GM19240 (cell line): ENCODE data around the gene FN1.
"Not testable (repeated sequence)": the region's sequence is repeated elsewhere in the genome, so short reads cannot be mapped to it uniquely, and the experiment has no call there.

Source experiments
- DNase-seq: peaks from one replicate; pipeline ENCODE4 v3.0.0; 2011; ENCODE audit warnings: low spot score; ENCODE audit not compliant: insufficient read length

Gene FN1

DNA sequence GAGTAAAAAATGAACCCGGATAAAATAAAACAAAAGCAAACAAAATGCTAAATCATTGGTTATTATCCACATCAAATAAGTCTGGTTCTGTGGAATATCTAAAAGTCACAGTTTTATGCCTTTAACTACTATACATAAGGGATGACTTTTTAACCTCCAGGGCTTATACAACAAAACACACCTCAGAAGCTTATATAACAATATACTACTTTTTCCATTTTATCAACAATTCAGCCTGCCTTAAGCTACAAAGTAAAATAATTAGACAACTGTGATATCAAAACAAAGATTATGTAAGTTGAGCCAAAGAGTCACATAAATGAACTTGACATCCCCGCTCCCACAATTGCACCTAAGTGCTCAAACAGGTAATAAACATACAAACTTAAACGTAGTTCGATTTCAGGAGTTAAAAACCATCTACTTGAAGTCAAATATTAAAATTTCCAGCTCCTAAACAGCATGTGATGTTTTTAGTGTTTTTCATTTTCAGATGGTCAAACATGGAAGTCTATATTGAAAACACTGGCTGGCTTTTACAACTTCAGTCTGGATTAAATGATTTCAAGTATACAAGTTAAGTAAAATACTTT is 69.3 kb downstream of the FN1 start:
- no peak for DNase-seq

- DNase-seq = no peak
These were observed 70.6 kb downstream of the FN1 start for GRCh38 chr2:215365184-215365658.

DNA sequence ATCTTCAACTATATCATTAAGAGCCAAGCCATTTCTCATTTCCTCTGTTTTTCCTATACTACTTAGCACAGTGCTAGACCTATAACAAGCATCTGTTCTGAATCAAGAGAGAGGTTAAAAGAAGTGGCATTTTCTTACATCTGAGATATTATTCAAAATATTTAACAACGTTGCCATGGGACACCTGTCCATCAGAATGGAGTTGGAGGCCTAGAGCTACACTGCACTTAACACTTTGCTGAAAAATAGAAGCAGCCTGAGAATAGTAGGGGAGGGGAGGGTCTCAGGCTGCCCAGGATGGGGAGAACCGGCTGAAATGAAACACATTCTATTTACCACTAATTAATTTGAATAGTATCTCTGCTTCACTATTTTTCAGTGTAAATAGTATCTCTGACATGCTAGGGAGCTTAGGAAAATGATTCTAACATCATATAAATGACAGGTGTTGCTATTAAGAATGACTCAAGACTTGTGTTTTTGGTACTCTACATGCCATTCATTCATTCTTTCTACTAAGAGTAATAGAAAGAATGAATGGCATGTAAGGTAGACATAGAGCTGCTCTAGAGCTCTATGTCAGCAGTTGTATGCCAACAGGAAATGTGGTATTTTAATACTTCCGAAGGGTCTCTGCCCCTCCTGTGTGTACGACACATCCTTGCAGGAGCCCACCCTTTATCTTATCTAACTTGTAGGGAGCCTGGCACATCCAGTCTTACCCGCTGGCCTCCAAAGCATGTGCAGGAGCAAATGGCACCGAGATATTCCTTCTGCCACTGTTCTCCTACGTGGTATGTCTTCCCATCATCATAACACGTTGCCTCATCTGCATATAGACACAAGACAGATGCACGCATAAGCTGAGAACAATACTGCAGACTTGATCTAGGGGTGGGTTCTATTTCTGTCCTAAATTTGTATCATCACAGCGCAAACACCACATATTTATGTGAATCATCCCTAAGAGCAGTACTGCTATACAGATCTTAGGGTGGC is 71.4 kb downstream of the FN1 start:
- DNase-seq = no peak

GRCh38 chr2:215363461-215364156 is 72.3 kb downstream of the FN1 start:
- no peak for DNase-seq

DNA sequence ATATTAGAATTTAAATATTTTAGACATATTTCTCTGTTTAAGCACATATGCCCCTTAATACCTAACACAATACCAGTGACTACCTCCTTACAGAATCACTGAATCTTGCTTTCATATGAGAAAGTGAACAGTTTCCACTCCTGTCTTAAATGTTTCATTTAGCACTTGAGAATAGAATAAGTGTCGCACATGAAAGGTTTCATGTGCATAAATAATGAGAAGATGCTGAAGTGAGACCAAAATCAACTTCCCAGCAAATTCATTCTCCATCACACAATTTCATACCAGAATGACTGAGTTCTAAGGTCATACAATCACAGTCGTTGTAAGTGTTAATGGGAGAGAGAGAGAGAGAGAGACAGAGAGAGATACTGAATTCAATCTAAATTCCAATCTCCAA is 72.8 kb downstream of the FN1 start:
- no peak for DNase-seq

GRCh38 chr2:215362562-215362904 is 73.3 kb downstream of the FN1 start:
- no peak for DNase-seq

DNA sequence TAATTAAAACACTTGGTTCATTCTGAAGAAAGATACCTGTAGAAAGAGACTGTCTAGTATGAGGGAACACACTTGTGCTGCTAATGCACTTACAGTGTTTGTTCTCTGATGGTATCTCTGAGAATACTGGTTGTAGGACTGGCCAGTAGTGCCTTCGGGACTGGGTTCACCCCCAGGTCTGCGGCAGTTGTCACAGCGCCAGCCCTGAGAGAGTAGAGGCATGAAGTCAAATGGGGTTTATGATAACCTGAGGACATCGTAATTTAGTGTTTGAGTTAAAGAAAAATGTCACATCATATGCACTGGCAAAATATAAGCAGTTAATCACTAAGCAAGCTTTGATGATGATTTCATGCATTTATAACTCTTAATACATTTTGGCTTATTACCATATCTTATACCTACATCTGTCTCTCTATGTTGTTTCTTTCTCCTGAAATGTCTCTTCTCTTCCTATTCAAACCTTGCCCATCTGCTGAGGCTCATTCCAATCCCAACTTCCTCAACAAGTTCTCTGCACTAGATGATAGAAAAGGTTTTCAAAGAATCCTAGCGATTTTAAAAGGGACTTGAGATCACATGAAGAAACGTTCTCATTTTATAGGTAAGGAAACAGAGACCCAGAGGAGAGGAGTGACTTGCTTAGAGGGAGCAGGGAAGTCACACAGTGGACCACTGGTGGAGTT is 73.8 kb downstream of the FN1 start:
- DNase-seq = no peak

DNA sequence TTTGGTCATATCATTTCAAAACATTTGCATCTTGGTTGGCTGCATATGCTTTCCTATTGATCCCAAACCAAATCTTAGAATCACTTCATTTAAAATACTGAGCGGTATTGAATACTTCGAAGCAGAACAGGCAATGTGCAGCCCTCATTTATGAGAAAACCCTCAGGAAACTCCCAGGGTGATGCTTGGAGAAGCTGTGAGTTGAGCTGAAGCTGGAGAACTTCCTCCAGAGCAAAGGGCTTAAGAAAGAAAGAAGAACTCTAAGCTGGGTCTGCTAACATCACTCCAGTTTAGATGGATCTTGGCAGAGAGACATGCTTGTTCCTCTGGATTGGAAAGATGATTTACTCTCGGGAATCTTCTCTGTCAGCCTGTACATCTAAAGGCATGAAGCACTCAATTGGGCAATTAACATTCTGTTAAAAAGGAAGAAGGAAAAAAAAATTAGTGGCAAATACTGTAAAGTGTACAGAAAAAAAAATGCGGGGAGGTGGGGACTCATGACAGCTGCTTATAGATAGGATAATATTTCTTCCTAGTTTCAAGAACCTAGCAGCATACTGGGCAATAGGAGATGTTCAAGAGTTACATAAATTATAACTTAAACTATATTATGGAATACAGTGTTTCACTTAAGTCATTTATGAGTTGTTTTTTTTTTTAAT is 74.5 kb downstream of the FN1 start:
- DNase-seq = no peak

GRCh38 chr2:215360596-215360995 is 75.3 kb downstream of the FN1 start:
- DNase-seq = no peak

GRCh38 chr2:215360059-215360458 is 75.8 kb downstream of the FN1 start:
- DNase-seq = not testable (repeated sequence)

- DNase-seq = no peak
These were observed 76.3 kb downstream of the FN1 start for GRCh38 chr2:215359576-215359922.

DNA sequence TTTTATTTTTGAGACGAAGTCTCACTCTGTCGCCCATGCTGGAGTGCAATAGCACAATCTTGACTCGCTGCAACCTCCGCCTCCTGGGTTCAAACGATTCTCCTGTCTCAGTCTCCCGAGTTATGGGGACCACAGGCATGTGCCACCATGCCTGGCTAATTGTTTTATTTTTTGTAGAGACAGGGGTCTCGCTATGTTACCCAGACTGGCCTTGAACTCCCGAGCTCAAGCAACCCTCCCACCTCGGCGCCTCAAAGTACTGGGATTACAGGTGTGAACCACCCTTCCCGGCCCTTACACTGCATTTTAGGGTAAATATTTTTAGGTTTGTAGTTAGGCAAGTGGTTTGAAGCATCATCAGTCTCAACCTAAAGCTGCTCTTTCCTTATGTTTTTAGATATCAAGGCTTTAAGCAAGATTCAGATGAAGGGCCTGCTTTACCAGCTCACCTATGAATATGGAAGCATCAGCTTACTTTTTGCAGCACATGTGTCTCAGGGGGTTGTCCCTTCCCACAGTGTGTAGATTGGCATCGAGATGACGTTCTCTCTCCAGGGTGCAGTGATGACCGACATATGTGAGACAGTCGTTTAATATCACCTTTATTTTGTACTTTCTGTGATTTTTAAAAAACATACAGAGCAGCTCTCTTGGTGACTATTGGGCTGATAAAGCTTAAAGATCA is 76.8 kb downstream of the FN1 start:
- no peak for DNase-seq

GRCh38 chr2:215358312-215358845 is 77.5 kb downstream of the FN1 start:
- no peak for DNase-seq

- DNase-seq = no peak
These were observed 78.2 kb downstream of the FN1 start for GRCh38 chr2:215357660-215358059.

GRCh38 chr2:215356948-215357461 is 78.9 kb downstream of the FN1 start:
- DNase-seq = no peak

DNA sequence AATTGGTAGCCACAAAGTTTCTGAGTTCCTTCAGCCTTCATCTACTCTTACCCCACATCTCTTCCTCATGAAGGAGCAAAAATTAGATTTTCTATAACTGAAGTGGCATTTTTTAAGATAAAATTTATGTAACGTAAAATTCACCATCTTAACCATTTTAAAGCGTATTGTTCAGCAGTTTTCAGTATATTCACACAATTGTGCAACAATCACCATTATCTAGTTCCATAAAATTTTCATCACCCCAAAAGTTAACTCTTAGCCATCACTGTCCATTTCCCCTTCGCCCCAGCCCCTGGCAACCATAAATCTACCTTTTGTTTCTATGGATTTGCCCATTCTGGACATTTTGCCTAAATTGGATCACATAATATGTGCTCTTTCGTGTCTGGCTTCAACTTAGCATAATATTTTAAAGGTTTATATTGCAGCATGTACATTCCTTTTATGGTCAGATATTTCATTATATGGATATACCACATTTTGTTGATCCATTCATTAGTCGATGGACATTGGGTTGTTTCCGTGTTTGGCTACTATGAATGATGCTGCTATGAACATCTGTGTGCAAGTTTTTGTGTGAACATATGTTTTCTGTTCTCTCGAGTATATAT is 79.4 kb downstream of the FN1 start:
- DNase-seq = no peak

DNA sequence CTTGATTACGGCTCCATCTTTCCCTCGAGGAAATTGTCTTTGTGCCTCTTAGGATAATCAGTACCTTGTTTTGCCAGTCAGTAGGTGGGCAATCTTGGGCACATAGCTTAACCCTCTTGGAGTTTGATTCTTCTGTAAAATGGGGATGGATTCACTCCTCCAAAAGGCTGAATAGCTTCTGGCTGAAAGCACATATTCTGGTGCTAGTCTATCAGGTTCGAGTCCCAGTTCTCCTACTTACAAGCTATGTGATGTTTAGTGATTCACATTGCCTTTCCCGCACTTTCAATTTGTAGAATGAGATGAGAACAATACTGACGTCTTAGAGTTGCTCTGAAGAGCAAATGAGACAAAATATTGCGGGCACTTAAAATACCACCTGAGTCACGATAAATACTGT is 80.1 kb downstream of the FN1 start:
- DNase-seq = no peak

DNA sequence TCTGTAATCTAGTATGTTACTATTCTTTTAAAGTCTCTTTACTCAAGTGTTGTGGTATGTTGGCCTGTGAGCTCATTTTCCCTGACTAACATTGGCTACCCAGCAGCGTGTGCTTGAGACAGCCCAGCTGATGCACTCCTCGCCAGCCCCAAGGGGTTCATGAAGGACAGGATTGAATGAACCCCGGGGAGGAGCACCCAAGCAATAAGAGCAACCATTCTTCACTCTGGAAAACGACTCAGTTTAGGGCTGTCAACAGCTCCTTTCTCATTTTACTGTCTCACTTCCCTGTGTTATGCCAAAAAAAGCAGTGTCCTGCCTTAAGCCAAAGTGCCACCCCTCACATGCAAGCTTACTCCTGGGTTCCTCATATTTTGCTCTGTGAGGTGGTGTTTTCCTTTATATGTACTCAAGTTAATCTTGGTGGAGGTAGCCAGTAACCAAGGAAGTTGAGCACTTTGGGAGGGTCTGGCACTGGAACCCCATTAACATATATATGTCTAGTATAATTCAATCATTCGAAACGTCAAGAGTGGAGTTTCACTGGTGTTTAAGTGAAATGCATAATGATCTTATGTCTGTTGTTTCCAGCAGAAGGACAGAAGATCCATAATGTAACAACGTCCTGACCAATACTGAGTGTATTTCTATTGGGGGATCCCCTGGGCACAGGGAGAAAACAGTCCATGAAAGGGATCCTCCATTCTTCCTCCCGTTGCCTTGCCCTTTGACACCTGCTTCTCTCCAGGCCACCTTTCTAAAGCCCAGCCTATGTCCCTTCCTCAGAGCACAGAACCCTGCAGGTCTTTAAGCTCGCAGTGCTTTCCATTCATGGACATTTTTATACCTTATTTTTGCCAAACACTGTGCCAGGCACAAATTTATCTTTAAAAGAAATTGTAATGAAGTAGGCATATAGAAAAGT is 80.8 kb downstream of the FN1 start:
- no peak for DNase-seq

GRCh38 chr2:215352602-215353001 is 83.3 kb downstream of the FN1 start:
- DNase-seq = no peak
